Thyroid gland (tissue), 4 donors: ENCODE measurements around the gene TMEM200A.

Experiments used
- CTCF ChIP-seq, 6 experiments: fragments of 200-600 bp in 3 of 6; fragments of 450-650 bp in 3 of 6; sonication (generic) in 3 of 6; IDR thresholded peaks; one replicate each; pipeline ENCODE4 v1.5.1; 2016 to 2019; ENCODE audit warnings: antibody characterized with exemption in 6 of 6, mild to moderate bottlenecking in 2 of 6, inconsistent platforms in 1 of 6, moderate library complexity in 1 of 6
- POLR2A ChIP-seq, 2 donors: fragments of 450-650 bp; IDR thresholded peaks; one replicate each; pipeline ENCODE4 v1.6.1; 2017; ENCODE audit warnings: antibody characterized with exemption in 2 of 2, mild to moderate bottlenecking in 2 of 2, moderate library complexity in 1 of 2

- TF ChIP-seq POLR2A (IDR thresholded peaks at IDR 0.05): no peak
- no peak for TF ChIP-seq CTCF (IDR thresholded peaks at IDR 0.05)
Observed at GRCh38 chr6:130396722-130397121, 30.9 kb downstream of the TMEM200A start.
